GM23248 (cell line): ENCODE results near the gene DCUN1D2.

Experiments used
- EZH2 ChIP-seq: fragments of 200-600 bp; sonication (generic); IDR thresholded peaks from 2 replicates; pipeline ENCODE4 v1.6.1; 2018; ENCODE audit warnings: antibody characterized with exemption, mild to moderate bottlenecking; ENCODE audit not compliant: insufficient read depth, poor library complexity, severe bottlenecking
- EZH2phosphoT487 ChIP-seq: fragments of 200-600 bp; sonication (generic); IDR thresholded peaks from 2 replicates; pipeline ENCODE4 v1.6.1; 2018; ENCODE audit warnings: antibody characterized with exemption, moderate library complexity, mild to moderate bottlenecking, low read depth; ENCODE audit not compliant: insufficient read depth

DNA sequence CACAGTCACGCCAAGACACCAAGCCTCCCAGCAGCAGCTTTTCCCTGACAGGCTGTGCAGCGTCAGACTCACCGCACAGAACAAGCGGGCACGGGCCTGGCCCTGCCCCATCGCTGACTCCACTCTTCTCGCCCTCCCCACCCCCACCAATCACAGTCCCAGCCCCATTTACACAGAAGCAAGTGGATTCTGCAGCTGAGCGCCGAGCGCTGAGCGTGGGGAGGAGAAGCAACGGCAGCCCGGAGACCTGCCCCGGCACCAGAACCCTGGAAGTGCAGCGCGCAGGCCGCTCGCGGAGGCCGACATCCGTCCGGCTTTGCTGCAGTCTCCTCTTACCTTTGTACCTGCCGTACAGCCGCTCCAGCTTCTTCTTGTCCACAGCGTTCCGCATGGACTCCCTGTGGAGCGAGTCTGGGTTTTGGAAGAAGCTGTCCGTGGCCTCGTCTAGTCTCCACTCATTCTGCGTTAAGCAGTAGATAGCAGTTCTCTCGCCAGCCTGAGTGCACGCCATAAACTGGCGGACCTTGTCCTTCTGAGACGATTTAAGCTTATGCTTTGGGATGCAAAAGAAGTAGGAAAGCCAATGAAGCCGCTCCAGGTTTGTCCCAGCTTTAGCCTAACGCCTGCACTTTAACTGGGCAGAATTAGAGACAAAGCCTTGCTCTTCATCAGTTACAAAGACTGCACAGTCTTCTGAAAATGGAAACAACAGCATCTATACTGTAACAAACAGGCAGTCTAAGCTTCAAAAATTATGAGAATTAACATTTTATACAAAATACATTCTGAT is 6.8 kb downstream of the DCUN1D2 start:
- TF ChIP-seq EZH2 = no peak
- TF ChIP-seq EZH2phosphoT487 = no peak
